AG09319 (cell line): ENCODE data around the gene SHROOM3.

ENCODE experiments used
- DNase-seq: peaks from one replicate; pipeline ENCODE4 v3.0.0-alpha.2; 2010; ENCODE audit warnings: low read depth; ENCODE audit errors: extremely low read depth
- TF ChIP-seq, protein P1 (sequence below): IDR thresholded peaks from 2 replicates; pipeline ENCODE4 v1.5.1; 2011; ENCODE audit warnings: low read depth, mild to moderate bottlenecking, inconsistent platforms, low read length, moderate library complexity

SHROOM3 gene

DNA sequence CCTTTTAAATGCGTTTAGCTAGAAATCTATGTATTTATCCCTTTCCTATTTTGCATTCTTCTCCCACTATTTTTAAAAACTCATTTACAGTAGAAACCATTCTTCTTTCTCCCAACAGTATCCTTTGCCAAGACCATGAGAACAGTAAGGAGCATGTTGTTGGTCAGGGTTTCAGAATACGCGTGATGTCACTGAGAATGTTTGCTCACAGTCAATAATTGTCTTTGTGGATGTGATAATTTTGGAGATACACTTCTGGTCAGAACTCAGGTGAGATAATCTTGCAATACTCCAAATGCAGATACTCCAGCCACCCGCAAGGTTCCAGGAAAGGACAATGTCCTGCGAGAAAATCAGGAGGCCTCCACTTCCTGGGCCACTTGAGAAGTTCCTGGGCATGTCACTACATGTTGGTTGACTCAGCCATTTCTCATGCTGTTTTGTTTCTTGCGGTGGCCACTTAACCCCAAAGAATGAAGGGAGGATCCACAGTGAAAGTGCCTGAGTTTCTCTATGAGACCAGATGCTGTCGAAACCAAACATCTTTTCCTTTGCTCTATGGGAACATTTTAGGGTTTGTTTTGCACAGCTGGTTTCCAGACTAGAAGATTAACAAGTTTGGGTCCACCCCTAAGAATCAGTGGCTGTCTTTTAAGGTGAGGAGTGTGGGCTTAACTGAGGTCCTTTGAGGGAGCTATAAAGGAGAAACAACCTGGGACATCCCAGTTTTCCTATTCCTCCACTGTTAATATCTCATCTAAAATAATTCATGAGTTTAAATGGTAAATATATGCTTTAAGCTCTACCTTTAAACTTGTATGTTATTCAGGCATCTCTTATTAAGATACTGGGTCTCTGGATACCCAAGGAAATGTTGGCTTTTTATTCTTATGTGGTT is 346.9 kb downstream of the SHROOM3 start:
- TF ChIP-seq, protein P1, sequence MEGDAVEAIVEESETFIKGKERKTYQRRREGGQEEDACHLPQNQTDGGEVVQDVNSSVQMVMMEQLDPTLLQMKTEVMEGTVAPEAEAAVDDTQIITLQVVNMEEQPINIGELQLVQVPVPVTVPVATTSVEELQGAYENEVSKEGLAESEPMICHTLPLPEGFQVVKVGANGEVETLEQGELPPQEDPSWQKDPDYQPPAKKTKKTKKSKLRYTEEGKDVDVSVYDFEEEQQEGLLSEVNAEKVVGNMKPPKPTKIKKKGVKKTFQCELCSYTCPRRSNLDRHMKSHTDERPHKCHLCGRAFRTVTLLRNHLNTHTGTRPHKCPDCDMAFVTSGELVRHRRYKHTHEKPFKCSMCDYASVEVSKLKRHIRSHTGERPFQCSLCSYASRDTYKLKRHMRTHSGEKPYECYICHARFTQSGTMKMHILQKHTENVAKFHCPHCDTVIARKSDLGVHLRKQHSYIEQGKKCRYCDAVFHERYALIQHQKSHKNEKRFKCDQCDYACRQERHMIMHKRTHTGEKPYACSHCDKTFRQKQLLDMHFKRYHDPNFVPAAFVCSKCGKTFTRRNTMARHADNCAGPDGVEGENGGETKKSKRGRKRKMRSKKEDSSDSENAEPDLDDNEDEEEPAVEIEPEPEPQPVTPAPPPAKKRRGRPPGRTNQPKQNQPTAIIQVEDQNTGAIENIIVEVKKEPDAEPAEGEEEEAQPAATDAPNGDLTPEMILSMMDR: no peak
- peak; percentile 92 for DNase-seq

DNA sequence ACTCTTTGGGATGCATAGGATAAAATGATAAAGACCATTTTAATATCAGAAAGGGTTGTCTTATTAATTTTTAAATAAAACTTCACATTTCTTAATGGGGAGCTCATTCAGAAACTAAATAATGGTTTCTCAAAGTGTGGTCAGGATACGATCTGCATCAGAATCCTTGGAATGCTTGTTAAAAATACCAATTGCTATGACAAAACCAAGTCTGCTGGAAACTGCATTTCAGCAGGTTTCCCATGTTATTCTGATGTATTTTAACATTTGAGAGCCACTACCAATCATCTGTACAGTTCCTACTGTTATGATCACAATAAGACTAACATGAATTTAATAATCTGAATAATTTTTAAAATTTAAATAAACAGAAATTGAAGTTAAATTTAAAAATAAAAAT is 347.8 kb downstream of the SHROOM3 start:
- DNase-seq: peak; percentile 66
- TF ChIP-seq, protein P1: no peak

DNA sequence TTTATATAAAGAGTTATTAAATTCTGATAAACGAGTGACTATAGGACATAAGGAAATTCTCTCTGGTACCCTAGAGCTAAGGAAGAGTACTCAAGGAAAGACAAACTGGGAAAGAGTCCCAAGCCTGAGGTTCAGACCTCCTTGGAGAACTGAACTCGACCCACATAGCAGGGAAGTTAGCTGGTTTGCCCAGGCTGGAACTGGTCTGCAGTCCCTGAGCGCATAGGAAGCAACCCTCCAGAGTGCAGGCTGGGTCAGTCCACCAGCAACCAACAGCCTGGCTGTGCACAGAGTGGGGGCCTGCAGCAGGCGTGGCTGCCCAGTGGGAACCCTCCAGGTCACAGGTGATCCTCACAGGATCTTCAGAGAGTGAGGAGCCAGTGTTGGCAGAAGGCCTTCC is 348.8 kb downstream of the SHROOM3 start:
- DNase-seq: no peak
- TF ChIP-seq, protein P1: no peak

DNA sequence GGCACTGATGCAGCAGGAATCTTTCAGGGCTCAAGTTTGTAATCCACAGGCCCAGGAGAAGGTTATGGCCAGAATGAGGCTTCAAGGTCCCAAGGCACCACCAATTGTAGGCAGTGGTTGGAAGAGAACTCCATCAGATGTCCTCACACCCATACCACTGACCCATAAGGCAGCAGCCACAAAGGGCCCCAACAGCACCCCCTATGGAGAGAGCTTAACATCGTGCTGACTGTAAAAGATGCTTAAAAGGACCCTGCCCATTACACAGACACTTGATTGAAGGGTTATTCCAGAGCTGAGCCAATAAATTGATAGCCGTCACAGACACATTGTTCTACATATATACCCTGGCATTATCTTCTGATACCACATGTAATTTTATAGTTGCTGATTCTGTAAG is 349.2 kb downstream of the SHROOM3 start:
- TF ChIP-seq, protein P1: 0 out of 2 replicates have a peak, but pooled peaks have one; percentile 1
- DNase-seq: no peak

DNA sequence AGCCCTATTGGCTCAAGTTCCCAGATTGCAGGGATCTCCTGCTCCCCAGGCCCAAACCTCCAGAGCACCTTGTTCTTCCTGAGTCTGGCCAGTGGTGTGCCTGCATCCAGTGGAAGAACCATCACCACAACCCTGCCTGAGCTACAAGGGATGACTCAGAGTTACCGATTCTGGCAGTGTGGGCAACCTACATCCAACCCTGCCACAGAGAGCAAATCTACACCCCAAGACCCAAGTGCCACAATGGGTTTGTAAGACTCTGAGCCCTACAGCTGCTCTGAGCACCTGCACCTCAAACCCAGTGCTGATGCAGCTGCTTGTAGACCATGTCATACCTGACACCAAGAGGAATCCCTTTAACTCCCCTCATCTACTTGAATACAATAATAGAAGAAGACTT is 352.9 kb downstream of the SHROOM3 start:
- TF ChIP-seq, protein P1: no peak
- no peak for DNase-seq

DNA sequence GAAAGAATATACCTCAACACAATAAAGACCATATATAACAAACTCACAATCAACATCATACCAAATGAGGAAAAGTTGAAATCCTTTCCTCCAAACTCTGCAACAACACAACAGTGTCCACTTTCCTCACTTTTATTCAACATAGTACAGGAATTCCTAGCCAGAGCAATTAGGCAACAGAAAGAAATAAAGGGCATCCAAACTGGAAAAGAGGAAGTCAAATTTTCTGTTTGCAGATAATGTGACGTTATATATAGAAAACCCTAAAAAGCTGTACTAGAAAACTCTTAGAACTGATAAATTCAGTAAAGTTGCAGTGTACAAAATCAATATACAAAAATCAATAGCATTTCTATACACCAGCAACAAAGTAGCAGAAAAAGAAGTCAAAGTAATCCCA is 355.3 kb downstream of the SHROOM3 start:
- TF ChIP-seq, protein P1: no peak
- no peak for DNase-seq

DNA sequence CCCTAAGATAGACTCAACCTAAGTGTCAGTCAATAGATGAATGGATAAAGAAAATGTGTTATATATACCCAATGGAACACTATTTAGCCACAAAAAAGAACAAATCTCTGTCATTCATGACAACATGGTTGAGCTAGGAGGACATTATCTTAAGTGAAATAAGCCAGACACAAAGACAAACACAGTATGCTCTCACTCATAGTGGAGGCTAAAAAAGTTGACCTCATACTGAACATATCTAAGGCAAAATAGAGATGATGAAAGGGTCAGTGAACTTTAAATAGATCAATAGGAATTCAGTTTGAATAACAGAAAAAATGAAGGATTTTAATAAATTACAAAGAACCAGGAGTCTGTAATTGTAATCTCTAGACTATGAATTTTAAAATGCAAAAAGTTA is 356.4 kb downstream of the SHROOM3 start:
- TF ChIP-seq, protein P1: no peak
- DNase-seq: no peak
